T-cell (primary cell): ENCODE results near the gene DYRK2. TPM values are rescaled to one million over a fixed set of nuclear protein-coding genes. Genes with fewer than 3 reads are reported as not detected.

ENCODE experiments used
- ATAC-seq, 4 experiments: fragments of 200-7000 bp in 3 of 4; fragments of 150-1000 bp in 1 of 4; cut with Tn5 transposase; replicated peaks in 1 of 4; 1 replicate in 3 of 4; 2 replicates in 1 of 4; pipeline ENCODE4 v1.10.0; 2021; ENCODE audit warnings: moderate library complexity in 3 of 4, mild to moderate bottlenecking in 2 of 4, moderate number of reproducible peaks in 1 of 4
- CTCF ChIA-PET, 2 donors: fragments of 300-600 bp; sonication (Branson Sonifier 250); formaldehyde crosslinking; loops; one replicate each; lab custom pipeline; 2022; ENCODE audit warnings: antibody characterized with exemption in 2 of 2; lab: Charles Lee
- POLR2A ChIA-PET, 2 donors: fragments of 300-600 bp; sonication (Branson Sonifier 250); formaldehyde crosslinking; loops; one replicate each; lab custom pipeline; 2022; ENCODE audit warnings: antibody characterized with exemption in 2 of 2; lab: Charles Lee
- DNase-seq, 35 experiments: peaks; one replicate each; pipeline versions ENCODE4 v3.0.0 to v3.0.0-alpha.2; 2013 to 2023
- H3K27ac ChIP-seq: one replicate; pipeline ENCODE4 v1.5.1; 2013; ENCODE audit warnings: low read length
- H3K27me3 ChIP-seq, 2 experiments: replicated peaks in 1 of 2; 1 replicate in 1 of 2; 2 replicates in 1 of 2; pipeline versions ENCODE4 v1.6.1 to v1.7.0; 2013; ENCODE audit warnings: low read length in 1 of 2, mixed read lengths in 1 of 2; ENCODE audit not compliant: control insufficient read depth in 2 of 2, insufficient read depth in 2 of 2; ENCODE audit errors: extremely low read depth in 1 of 2
- H3K36me3 ChIP-seq, 2 donors: 1 replicate in 1 of 2; 2 replicates in 1 of 2; pipeline versions ENCODE4 v1.6.1 to v1.7.0; 2013; ENCODE audit warnings: low read length in 1 of 2; ENCODE audit not compliant: control insufficient read depth in 2 of 2, insufficient read depth in 1 of 2; ENCODE audit errors: extremely low read depth in 1 of 2
- H3K4me1 ChIP-seq, 2 experiments: 1 replicate in 1 of 2; 2 replicates in 1 of 2; pipeline versions ENCODE4 v1.6.1 to v1.7.0; 2013; ENCODE audit warnings: low read length in 2 of 2, mixed read lengths in 1 of 2; ENCODE audit not compliant: insufficient read depth in 2 of 2, control insufficient read depth in 1 of 2; ENCODE audit errors: extremely low read depth in 1 of 2
- H3K4me3 ChIP-seq, 2 donors: 1 replicate in 1 of 2; 2 replicates in 1 of 2; pipeline versions ENCODE4 v1.5.1 to v1.7.0; 2013; ENCODE audit warnings: mild to moderate bottlenecking in 2 of 2, low read length in 1 of 2, moderate library complexity in 1 of 2; ENCODE audit not compliant: control insufficient read depth in 1 of 2; ENCODE audit errors: extremely low read depth in 1 of 2
- H3K9me3 ChIP-seq: 2 replicates; pipeline ENCODE4 v1.7.0; 2013
- H3K27ac Mint-ChIP-seq, 2 donors: one replicate each; pipeline ENCODE4 v1.8.0; 2020 to 2021; ENCODE audit warnings: mild to moderate bottlenecking in 2 of 2, mixed read lengths in 2 of 2
- H3K27me3 Mint-ChIP-seq, 2 donors: one replicate each; pipeline ENCODE4 v1.8.0; 2021 to 2022; ENCODE audit warnings: mixed read lengths in 2 of 2
- H3K36me3 Mint-ChIP-seq: one replicate; pipeline ENCODE4 v1.8.0; 2021; ENCODE audit warnings: mixed read lengths
- H3K4me1 Mint-ChIP-seq, 3 donors: one replicate each; pipeline ENCODE4 v1.8.0; 2020 to 2022; ENCODE audit warnings: mixed read lengths in 3 of 3, mild to moderate bottlenecking in 1 of 3
- H3K4me3 Mint-ChIP-seq, 3 donors: one replicate each; pipeline ENCODE4 v1.8.0; 2020 to 2022; ENCODE audit warnings: mild to moderate bottlenecking in 3 of 3, mixed read lengths in 3 of 3, moderate library complexity in 3 of 3
- H3K9me3 Mint-ChIP-seq, 3 donors: one replicate each; pipeline ENCODE4 v1.8.0; 2020 to 2022; ENCODE audit warnings: mixed read lengths in 3 of 3
- WGBS: methylation state at CpG from one replicate; pipeline ENCODE4 v1.1.5; 2013; ENCODE audit warnings: missing lambda C conversion rate; ENCODE audit not compliant: insufficient coverage; 5-methylcytosine and 5-hydroxymethylcytosine counted together
- total RNA-seq, 35 experiments: library from RNA in 6 of 35; stranded (reverse) in 6 of 35; fragments of 120-200 nt in 1 of 35; gene quantifications; one replicate each; pipeline versions ENCODE4 v1.2.1 to v1.2.4 and lab custom pipeline; 2013 to 2026

DYRK2 gene
- total RNA-seq, 5 donors from 2014 or later (not counting 1 experiment from before 2014, with no cell fraction given), result 104 to 138 (median 120) TPM

- no peaks in the 10 kb centered on the region for H3K27me3 ChIP-seq
- Mint-ChIP-seq H3K27me3 (no peaks in the 10 kb centered on the region), H3K4me1 (peaks cover 27 to 35% (median 32%) of the 10 kb centered on the region in 3 donors), H3K36me3 (peaks cover 55% of the 10 kb centered on the region), H3K4me3 (no peak overlapping the region), H3K27ac (no peak overlapping the region), H3K9me3 (peaks cover 9 to 22% (median 19%) of the 10 kb centered on the region in 3 donors)
- DNase-seq (no peak), ATAC-seq (no peak)
- ChIA-PET CTCF (no interaction called here), POLR2A (no interaction called here)
- H3K27ac ChIP-seq, result no peak overlapping the region
- H3K36me3 ChIP-seq, result peaks cover 0 to 8% of the 10 kb centered on the region in 2 donors
- no peaks in the 10 kb centered on the region for H3K9me3 ChIP-seq
- WGBS, result no CpG with 5 or more reads among the region's 3 CpGs
- peaks cover 9 to 12% of the 10 kb centered on the region in 2 experiments for H3K4me1 ChIP-seq
- no peak overlapping the region for H3K4me3 ChIP-seq
Measured at GRCh38 chr12:67674417-67674816, 25.9 kb downstream of the DYRK2 start.

GRCh38 chr12:67676624-67677023 is 28.1 kb downstream of the DYRK2 start:
- ATAC-seq, result no peak
- no peak overlapping the region for H3K27ac Mint-ChIP-seq
- no peaks in the 10 kb centered on the region for H3K27me3 ChIP-seq
- H3K4me3 Mint-ChIP-seq, result no peak overlapping the region
- peaks cover 17 to 26% (median 22%) of the 10 kb centered on the region in 3 donors for H3K4me1 Mint-ChIP-seq
- peaks cover 9 to 22% (median 19%) of the 10 kb centered on the region in 3 donors for H3K9me3 Mint-ChIP-seq
- CTCF ChIA-PET, result no interaction called here
- POLR2A ChIA-PET, result interaction anchor here in 1 of 2 donors (0.6 to 0.7 kb wide), 2 partner anchors 582 to 1160 kb away, joined by 3 to 4 read pairs; no protein-coding TSS in a partner anchor
- no peaks in the 10 kb centered on the region for H3K9me3 ChIP-seq
- H3K27ac ChIP-seq, result no peak overlapping the region
- peaks cover 6 to 9% of the 10 kb centered on the region in 2 experiments for H3K4me1 ChIP-seq
- no peak for DNase-seq
- H3K36me3 ChIP-seq, result peaks cover 0 to 8% of the 10 kb centered on the region in 2 donors
- no peaks in the 10 kb centered on the region for H3K27me3 Mint-ChIP-seq
- no peak overlapping the region for H3K4me3 ChIP-seq
- H3K36me3 Mint-ChIP-seq, result peaks cover 51% of the 10 kb centered on the region

GRCh38 chr12:67677166-67677565 is 28.6 kb downstream of the DYRK2 start:
- H3K9me3 ChIP-seq, result no peaks in the 10 kb centered on the region
- DNase-seq (no peak), ATAC-seq (no peak)
- H3K27ac ChIP-seq, result no peak overlapping the region
- peaks cover 6 to 9% of the 10 kb centered on the region in 2 experiments for H3K4me1 ChIP-seq
- ChIA-PET CTCF (no interaction called here), POLR2A (interaction anchor here in 1 of 2 donors (0.6 kb wide), 1 partner anchor 1159 kb away, joined by 4 read pairs; no protein-coding TSS in a partner anchor)
- H3K36me3 Mint-ChIP-seq, result peaks cover 51% of the 10 kb centered on the region
- no peaks in the 10 kb centered on the region for H3K27me3 Mint-ChIP-seq
- peaks cover 9 to 19% (median 17%) of the 10 kb centered on the region in 3 donors for H3K9me3 Mint-ChIP-seq
- peaks cover 17 to 26% (median 22%) of the 10 kb centered on the region in 3 donors for H3K4me1 Mint-ChIP-seq
- no CpG with 5 or more reads among the region's 3 CpGs for WGBS
- H3K4me3 Mint-ChIP-seq, result no peak overlapping the region
- peaks cover 0 to 8% of the 10 kb centered on the region in 2 donors for H3K36me3 ChIP-seq
- no peak overlapping the region for H3K27ac Mint-ChIP-seq
- H3K27me3 ChIP-seq, result no peaks in the 10 kb centered on the region
- no peak overlapping the region for H3K4me3 ChIP-seq

- H3K27ac ChIP-seq, result no peak overlapping the region
- ChIA-PET POLR2A (interaction anchor here (0.6 kb wide), 3 partner anchors 52 to 235 kb away, joined by 3 to 4 read pairs (median 3); no protein-coding TSS in a partner anchor), CTCF (interaction anchor here in 1 of 2 donors (0.9 kb wide), 1 partner anchor 541 kb away, joined by 3 read pairs; no protein-coding TSS in a partner anchor)
- 100% methylated on average over 1 of the region's 4 CpGs for WGBS
- H3K27me3 Mint-ChIP-seq, result no peaks in the 10 kb centered on the region
- H3K36me3 ChIP-seq, result no peaks in the 10 kb centered on the region
- H3K9me3 Mint-ChIP-seq, result no peaks in the 10 kb centered on the region
- no peak overlapping the region for H3K27ac Mint-ChIP-seq
- peaks cover 6 to 9% of the 10 kb centered on the region in 2 experiments for H3K4me1 ChIP-seq
- peaks cover 31% of the 10 kb centered on the region for H3K36me3 Mint-ChIP-seq
- no peak overlapping the region for H3K4me3 Mint-ChIP-seq
- peaks cover 17 to 22% (median 20%) of the 10 kb centered on the region in 3 donors for H3K4me1 Mint-ChIP-seq
- no peaks in the 10 kb centered on the region for H3K9me3 ChIP-seq
- DNase-seq (no peak), ATAC-seq (no peak)
- H3K27me3 ChIP-seq, result no peaks in the 10 kb centered on the region
- no peak overlapping the region for H3K4me3 ChIP-seq
Measured at GRCh38 chr12:67681105-67681778, 32.7 kb downstream of the DYRK2 start.

GRCh38 chr12:67681941-67682620 is 33.5 kb downstream of the DYRK2 start:
- DNase-seq (no peak), ATAC-seq (no peak)
- no peaks in the 10 kb centered on the region for H3K27me3 Mint-ChIP-seq
- no peaks in the 10 kb centered on the region for H3K36me3 ChIP-seq
- H3K27me3 ChIP-seq, result no peaks in the 10 kb centered on the region
- WGBS, result 100% methylated on average over 1 of the region's 1 CpG
- H3K9me3 Mint-ChIP-seq, result no peaks in the 10 kb centered on the region
- no peak overlapping the region for H3K4me3 ChIP-seq
- peaks cover 6 to 9% of the 10 kb centered on the region in 2 experiments for H3K4me1 ChIP-seq
- peaks cover 17 to 18% (median 17%) of the 10 kb centered on the region in 3 donors for H3K4me1 Mint-ChIP-seq
- H3K27ac Mint-ChIP-seq, result peak overlapping the region in 1 of 2 donors; percentile 2
- no peak overlapping the region for H3K4me3 Mint-ChIP-seq
- no peak overlapping the region for H3K27ac ChIP-seq
- POLR2A ChIA-PET, result no interaction called here
- H3K9me3 ChIP-seq, result no peaks in the 10 kb centered on the region
- CTCF ChIA-PET, result no interaction called here
- H3K36me3 Mint-ChIP-seq, result peaks cover 31% of the 10 kb centered on the region

- POLR2A ChIA-PET, result no interaction called here
- DNase-seq (no peak), ATAC-seq (no peak)
- Histone ChIP-seq H3K27ac (no peak overlapping the region), H3K27me3 (no peaks in the 10 kb centered on the region), H3K36me3 (no peaks in the 10 kb centered on the region), H3K4me3 (no peak overlapping the region), H3K9me3 (no peaks in the 10 kb centered on the region), H3K4me1 (peaks cover 0 to 3% of the 10 kb centered on the region in 2 experiments)
- Mint-ChIP-seq H3K27me3 (no peaks in the 10 kb centered on the region), H3K27ac (no peak overlapping the region), H3K4me1 (peaks cover 10 to 12% (median 11%) of the 10 kb centered on the region in 3 donors), H3K4me3 (no peak overlapping the region), H3K9me3 (peaks cover 3 to 5% (median 4%) of the 10 kb centered on the region in 3 donors), H3K36me3 (peaks cover 25% of the 10 kb centered on the region)
- WGBS, result no CpG with 5 or more reads among the region's 1 CpG
- CTCF ChIA-PET, result no interaction called here
Measured at GRCh38 chr12:67689385-67689784, 40.8 kb downstream of the DYRK2 start.
